GM18526 (cell line): Measurements from ENCODE around the gene WWOX.

Experiments used
- POLR2A ChIP-seq: IDR thresholded peaks from 3 replicates; pipeline ENCODE4 v1.6.1; 2011; ENCODE audit not compliant: insufficient read length; ENCODE audit errors: extremely low read depth

Gene WWOX

GRCh38 chr16:78755751-78756661, 656.6 kb downstream of the WWOX start:
- TF ChIP-seq POLR2A = no peak

DNA sequence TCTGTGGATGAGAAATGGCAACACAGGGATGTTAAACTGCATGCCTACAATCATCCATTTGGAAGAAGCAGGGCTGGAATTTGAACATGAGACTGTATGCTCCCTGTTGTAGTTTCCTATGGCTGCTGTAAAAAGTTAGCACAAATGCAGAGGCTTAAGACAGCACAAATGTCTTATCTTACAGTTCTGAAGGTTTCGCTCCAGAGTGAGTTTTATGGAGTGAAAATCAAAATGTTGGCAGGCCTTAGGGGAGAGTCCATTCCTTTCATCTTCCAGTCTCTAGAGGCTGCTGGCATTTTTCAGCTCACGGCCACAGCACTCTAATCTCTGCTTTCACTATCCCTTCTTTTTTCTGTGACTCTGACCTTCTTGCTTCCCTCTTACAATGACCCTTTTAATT, 660.1 kb downstream of the WWOX start:
- TF ChIP-seq POLR2A = no peak

DNA sequence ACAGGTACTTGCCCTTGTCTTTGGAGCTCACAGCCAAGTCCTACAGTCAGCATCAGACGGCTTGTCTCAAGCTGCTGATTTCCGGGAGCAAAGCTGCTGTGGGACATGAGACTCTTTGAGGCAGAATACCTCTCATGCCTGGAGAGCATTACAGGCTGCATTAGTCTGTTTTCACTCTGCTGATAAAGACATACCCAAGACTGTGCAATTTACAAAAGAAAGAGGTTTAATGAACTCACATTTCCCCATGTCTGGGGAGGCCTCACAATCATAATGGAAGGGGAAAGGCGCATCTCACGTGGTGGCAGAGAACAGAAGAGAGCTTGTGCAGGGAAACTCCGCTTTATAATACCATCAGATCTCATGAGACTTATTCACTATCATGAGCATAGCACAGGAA, 661.2 kb downstream of the WWOX start:
- TF ChIP-seq POLR2A = no peak

DNA sequence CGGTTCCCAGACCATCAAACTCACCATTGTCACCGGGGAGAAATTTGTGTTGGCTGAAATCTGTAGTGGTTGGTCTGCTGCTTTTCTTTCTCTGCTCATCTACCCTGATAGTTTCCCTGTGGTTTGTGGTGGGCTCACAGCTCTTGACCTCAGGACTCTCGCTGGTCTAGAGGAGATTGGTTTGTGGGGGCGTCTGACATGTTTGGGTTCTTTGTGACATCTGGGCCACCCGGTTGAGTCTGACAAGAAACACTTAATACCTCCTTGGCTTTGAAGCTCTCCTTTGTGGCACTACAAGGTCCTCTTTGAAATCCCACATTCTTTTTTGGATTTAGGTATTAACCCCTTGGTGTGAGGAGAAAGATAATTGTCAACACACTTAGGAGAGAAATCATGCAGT, 662.0 kb downstream of the WWOX start:
- TF ChIP-seq POLR2A = no peak

DNA sequence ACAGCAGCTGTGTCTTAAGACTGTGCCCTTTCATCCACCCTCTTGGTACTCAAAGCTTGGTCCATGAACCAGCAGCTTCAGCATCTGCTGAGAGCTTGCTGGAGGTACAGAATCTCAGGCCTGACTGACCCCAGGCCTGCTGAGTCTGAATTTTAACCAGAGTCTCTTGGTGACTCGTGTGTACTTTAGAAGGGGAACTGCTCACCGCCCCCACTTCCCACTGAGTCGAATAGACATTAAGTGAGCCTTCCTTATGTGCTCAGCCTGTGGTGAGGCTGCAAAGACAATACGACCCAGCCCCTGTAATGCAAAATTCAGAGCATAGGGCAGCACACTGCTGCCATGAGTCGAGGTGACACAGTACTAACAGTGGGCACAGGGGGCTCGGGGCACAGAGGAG, 662.8 kb downstream of the WWOX start:
- no peak for TF ChIP-seq POLR2A

DNA sequence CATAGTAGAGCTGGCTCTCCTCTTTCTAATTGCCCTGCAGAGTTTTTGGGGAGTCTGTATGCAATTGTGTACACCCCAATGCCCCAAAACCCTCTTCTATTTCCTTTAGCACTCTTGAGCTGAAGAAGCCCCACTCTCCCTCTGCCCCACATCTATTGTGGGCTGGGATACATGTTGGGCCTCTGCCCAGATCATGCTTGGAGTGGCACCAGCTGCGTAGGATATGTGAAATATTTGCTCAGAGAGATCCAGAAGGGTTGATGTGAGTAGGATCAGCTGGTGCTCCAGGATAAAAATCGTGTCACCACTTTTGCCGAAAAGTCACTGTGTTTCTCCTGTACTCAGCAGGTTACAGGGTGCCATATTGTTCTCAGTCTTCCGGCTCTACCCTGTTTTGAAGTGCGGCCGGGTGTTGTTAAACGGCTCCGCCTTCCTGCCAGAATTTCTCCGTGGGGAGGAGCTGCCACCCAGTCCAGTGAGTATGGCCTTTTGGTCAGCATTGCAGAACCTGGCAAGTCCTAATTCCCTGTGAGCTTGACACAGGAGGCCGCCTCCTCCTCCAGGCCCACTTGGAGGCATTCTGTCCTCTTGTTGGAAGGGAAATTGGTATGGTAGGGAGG, 664.5 kb downstream of the WWOX start:
- no peak for TF ChIP-seq POLR2A

- no peak for TF ChIP-seq POLR2A
Observed at GRCh38 chr16:78764478-78764877, 665.0 kb downstream of the WWOX start.

- no peak for TF ChIP-seq POLR2A
Observed at GRCh38 chr16:78768226-78768625, 668.8 kb downstream of the WWOX start.

- no peak for TF ChIP-seq POLR2A
Observed at GRCh38 chr16:78768718-78769117, 669.3 kb downstream of the WWOX start.

- no peak for TF ChIP-seq POLR2A
Observed at GRCh38 chr16:78770353-78771091, 671.1 kb downstream of the WWOX start.

DNA sequence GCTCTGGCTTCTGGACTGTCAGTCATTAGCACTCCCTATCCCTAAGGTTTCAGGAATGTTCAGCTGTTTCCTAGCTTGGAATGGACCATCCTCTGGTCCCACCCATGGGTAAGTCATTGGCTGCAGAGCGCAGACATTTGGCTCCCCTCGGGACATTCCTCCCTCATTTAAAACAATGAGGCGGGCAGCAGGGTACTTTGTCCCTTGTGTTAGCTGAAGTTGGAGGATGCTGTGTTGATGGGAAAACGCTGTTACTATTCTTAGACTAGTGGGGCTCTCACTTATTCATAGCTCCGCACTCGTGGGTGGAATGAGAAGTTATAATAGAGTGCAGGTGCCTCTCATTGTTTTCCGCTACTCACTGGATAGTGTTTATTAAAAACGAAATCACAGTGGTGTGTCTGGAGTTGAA, 673.8 kb downstream of the WWOX start:
- TF ChIP-seq POLR2A = no peak

DNA sequence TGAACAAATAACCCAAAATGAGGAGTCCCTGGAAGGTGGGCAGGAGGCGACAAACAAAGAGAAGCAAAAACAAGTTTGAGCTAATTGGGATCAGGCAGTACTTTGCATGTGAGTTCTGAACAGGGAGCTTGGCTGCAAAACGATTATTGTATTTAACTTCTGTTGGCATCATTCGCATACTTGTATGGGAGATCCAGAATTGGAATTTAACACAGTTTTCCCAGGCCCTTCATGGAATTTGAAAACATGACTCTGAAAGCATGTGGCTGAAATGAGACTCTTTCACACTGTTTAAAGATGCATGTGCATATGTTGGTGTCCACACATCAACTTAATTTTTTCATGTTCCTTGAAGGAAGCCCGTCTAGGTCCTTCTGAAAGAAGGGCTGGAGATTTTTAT, 674.3 kb downstream of the WWOX start:
- TF ChIP-seq POLR2A = no peak

- no peak for TF ChIP-seq POLR2A
Observed at GRCh38 chr16:78775161-78775561, 675.7 kb downstream of the WWOX start.

GRCh38 chr16:78778101-78779004, 678.9 kb downstream of the WWOX start:
- TF ChIP-seq POLR2A = no peak

DNA sequence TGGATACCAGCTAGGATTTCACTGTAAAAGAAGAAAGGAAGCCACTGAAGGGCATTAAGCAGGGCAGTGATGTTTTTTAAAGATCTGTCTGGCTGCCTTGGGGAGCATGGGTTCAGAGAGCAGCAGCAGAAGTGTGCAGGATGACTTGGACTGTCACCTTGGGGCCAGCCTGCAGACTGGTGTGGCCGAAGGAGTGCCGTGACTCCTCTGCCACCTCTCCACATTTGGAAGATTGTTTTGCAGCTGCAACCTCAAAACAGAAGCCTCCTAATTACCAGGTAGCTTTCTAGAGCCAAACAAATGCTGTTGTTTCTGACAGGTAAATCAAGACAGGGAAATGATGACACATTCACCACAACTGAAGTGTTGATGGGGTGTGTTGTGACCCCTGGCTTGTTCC, 681.4 kb downstream of the WWOX start:
- TF ChIP-seq POLR2A = no peak
